Activated CD4-positive, alpha-beta memory T cell treated with anti-CD3 and anti-CD28 coated beads, Interleukin-2, amount 10 ng/mL, durations not matched to agents 7 days and 5 days (primary cell): Measurements from ENCODE around the gene DAG1. TPM values are rescaled to one million over a fixed set of nuclear protein-coding genes. Genes with fewer than 3 reads are reported as not detected.

ENCODE experiments used
- CTCF ChIA-PET: fragments of 350-600 bp; sonication (Branson Sonifier 250); formaldehyde crosslinking; loops from one replicate; lab custom pipeline; 2021; ENCODE audit warnings: antibody characterized with exemption, inconsistent platforms; lab: Charles Lee
- POLR2A ChIA-PET: fragments of 350-600 bp; sonication (Branson Sonifier 250); formaldehyde crosslinking; loops from one replicate; lab custom pipeline; 2021; ENCODE audit warnings: antibody characterized with exemption; lab: Charles Lee
- DNase-seq: peaks from one replicate; pipeline ENCODE4 v3.0.0-alpha.2; 2020
- H3K27ac Mint-ChIP-seq: one replicate; pipeline ENCODE4 v1.8.0; 2021; ENCODE audit warnings: mild to moderate bottlenecking, mixed read lengths
- H3K27me3 Mint-ChIP-seq: one replicate; pipeline ENCODE4 v1.8.0; 2021; ENCODE audit warnings: mixed read lengths
- H3K36me3 Mint-ChIP-seq: one replicate; pipeline ENCODE4 v1.8.0; 2021; ENCODE audit warnings: low read depth, mixed read lengths
- H3K4me1 Mint-ChIP-seq: one replicate; pipeline ENCODE4 v1.8.0; 2021; ENCODE audit warnings: mixed read lengths
- H3K4me3 Mint-ChIP-seq: one replicate; pipeline ENCODE4 v1.8.0; 2021; ENCODE audit warnings: mild to moderate bottlenecking, mixed read lengths
- H3K9me3 Mint-ChIP-seq: one replicate; pipeline ENCODE4 v1.8.0; 2021; ENCODE audit warnings: mixed read lengths
- total RNA-seq, 2 experiments: library from RNA; stranded (reverse); gene quantifications; one replicate each; pipeline ENCODE4 v1.2.3, GENCODE V29; 2021

The DAG1 gene
- total RNA-seq, 2 experiments from 2014 or later, result 13.8 to 16.5 TPM

DNA sequence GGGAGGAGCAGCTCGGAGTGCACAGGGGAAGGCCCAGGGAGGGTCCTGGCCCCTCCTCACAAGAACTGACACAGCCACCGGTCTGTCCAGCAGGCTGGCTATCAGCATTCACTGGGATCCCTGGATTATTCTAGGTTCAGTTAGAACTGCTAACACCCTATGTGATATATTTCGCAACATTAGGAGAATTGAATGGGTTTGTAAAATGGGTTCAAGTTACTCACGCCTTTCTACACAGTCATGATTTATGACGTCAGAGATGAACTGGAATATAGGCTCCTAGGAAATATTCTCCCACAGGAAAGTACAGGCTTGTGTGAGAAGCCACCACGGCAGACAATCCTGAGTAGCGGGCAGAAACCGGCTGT lies 83.2 kb downstream of the DAG1 start:
- peaks cover 57% of the 10 kb centered on the region for H3K27me3 Mint-ChIP-seq
- POLR2A ChIA-PET, result interaction anchor here (1.2 to 2.1 kb wide), 3 partner anchors 13 to 120 kb away, joined by 3 to 13 read pairs (median 4); partner anchors contain the start of gene DAG1
- no peaks in the 10 kb centered on the region for H3K9me3 Mint-ChIP-seq
- no peak for DNase-seq
- H3K36me3 Mint-ChIP-seq, result no peaks in the 10 kb centered on the region
- H3K4me1 Mint-ChIP-seq, result peaks cover 29% of the 10 kb centered on the region
- H3K27ac Mint-ChIP-seq, result no peak overlapping the region
- CTCF ChIA-PET, result interaction anchor here (0.8 to 1.6 kb wide), 2 partner anchors 13 to 118 kb away, joined by 3 to 13 read pairs; no protein-coding TSS in a partner anchor
- H3K4me3 Mint-ChIP-seq, result peak overlapping the region; percentile 75

DNA sequence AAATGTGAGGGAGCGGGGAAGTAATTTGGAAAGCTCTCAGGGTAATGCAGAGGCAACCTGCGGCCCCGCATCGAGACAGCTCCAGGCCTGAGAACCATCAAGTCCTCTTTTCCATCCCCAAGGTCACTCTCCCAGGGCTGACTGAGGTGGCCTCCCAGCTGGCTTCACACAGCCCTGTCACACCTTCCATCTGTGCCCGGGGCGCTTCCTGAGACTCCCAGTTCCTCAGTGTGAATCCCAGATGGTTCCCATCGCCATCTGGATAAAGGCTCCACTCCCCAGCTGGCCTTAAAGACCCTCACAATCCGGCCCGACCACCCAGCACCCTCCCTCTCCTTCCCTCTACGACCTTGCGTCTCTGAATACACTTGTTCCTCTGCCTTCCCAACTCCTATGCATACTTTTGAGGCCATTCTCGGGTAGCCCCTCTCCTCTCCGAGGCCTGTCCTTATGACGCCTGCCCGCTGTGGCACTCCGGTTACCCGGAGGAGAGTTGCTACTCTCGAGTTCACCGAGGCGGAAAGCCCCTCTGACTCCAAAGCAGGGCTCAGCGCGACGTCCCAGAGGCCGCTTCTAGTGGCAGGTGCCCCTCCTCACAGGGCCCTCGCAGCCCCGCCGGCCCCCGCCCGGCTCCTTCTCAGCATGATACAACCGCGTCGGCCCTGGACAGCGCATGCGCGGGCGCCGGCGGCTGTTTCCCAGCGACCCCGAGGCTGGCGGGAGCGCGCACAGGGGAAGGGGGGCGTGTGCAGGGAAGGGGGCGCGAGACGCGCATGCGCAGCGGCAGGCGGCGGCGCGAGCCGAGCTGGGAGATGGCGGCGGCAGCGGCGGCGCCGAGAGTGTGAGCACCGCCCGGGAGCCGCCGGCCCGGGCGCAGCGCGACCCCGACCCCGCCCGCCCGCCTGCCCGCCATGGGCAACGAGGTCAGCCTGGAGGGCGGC lies 83.9 kb downstream of the DAG1 start, which contains the start of gene BSN:
Gene BSN, plus strand, starts transcription at position 786 of the 941 bp plus-strand sequence. Its CDS starts 126 bp downstream, at position 912.
- Mint-ChIP-seq H3K36me3 (no peaks in the 10 kb centered on the region), H3K4me1 (peaks cover 29% of the 10 kb centered on the region), H3K4me3 (peak within 1 kb of the TSS; percentile 75), H3K27ac (no peak within 1 kb of the TSS), H3K9me3 (no peaks in the 10 kb centered on the region), H3K27me3 (peaks cover 56% of the 10 kb centered on the region)
- DNase-seq, result peak; percentile 83
- CTCF ChIA-PET, result interaction anchor here (0.8 to 2.6 kb wide), 3 partner anchors 14 to 117 kb away, joined by 3 to 14 read pairs (median 13); no protein-coding TSS in a partner anchor
- POLR2A ChIA-PET, result interaction anchor here (1.2 to 2.1 kb wide), 3 partner anchors 14 to 119 kb away, joined by 3 to 13 read pairs (median 4); partner anchors contain the start of gene DAG1

DNA sequence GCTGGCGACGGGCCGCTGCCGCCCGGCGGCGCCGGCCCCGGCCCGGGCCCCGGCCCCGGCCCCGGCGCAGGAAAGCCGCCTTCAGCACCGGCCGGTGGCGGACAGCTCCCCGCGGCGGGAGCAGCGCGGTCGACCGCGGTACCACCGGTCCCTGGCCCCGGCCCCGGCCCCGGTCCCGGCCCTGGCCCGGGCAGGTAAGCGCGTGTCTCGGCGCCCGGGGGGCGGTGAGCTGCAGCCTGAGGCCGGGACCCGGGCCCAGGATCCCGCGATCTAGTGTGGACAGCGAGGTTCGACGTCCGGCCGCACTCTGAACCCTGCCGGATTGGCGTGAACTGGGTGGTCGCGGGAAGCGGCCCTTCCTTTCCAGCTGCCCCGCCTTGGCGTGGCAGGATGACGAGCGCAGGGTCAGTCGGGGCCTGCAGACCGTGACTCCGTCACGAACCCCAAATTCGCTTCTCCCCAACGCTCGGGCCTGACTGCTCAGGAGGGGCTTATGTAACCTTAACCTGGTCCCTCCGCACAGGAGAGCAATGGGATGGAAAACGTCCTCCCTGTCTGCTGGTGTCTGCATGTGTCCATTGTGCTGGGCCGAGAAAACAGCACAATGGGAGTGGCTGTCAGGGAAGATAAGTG lies 84.7 kb downstream of the DAG1 start:
- no peak overlapping the region for H3K27ac Mint-ChIP-seq
- peaks cover 59% of the 10 kb centered on the region for H3K27me3 Mint-ChIP-seq
- CTCF ChIA-PET, result interaction anchor here (0.5 to 2.6 kb wide), 3 partner anchors 12 to 116 kb away, joined by 3 to 14 read pairs (median 13); no protein-coding TSS in a partner anchor
- DNase-seq, result peak; percentile 66
- H3K36me3 Mint-ChIP-seq, result no peaks in the 10 kb centered on the region
- H3K9me3 Mint-ChIP-seq, result no peaks in the 10 kb centered on the region
- peak overlapping the region; percentile 52 for H3K4me3 Mint-ChIP-seq
- POLR2A ChIA-PET, result interaction anchor here (1.5 to 2.1 kb wide), 2 partner anchors 15 to 118 kb away, joined by 4 to 13 read pairs; no protein-coding TSS in a partner anchor
- H3K4me1 Mint-ChIP-seq, result peaks cover 31% of the 10 kb centered on the region

DNA sequence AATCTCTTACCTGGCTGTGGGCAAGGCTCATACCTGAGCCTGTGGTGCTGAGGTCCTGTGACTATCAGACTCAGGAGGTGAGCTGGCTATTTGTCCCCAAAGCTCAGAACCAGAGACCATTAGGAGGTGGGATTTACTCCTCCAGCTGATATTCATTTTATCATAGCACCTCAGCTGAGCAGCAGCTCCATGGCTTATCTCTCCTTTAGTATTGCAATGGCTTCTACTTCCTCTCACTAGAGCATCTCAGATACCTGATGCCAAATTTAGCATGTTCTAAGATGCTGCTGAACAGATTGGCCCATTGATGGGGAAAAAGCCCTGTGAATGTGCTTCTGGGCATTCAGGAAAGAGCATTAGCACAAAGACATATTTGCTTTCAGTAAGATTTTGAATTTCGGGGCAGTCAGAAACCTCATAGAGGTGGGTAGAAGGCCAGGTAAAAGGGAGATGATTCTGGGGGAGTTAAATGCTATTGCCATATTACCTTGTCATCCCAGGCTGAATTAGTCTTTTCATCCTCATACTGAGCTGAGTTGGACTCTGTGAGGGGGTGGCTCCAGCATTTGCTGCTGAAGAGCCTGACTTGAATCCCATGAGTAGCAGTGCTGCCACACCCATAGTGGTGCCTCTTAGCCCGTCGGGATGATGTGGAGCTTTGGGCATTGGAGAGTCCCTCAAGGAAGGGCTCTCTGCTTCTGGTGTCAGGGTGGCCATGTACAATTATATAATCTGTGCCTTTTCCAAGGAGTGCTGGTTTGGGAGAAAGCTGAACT lies 86.6 kb downstream of the DAG1 start:
- Mint-ChIP-seq H3K9me3 (no peaks in the 10 kb centered on the region), H3K27ac (no peak overlapping the region), H3K36me3 (no peaks in the 10 kb centered on the region), H3K4me3 (no peak overlapping the region), H3K4me1 (peaks cover 27% of the 10 kb centered on the region), H3K27me3 (peaks cover 58% of the 10 kb centered on the region)
- POLR2A ChIA-PET, result interaction anchor here (0.6 to 1.0 kb wide), 3 partner anchors 9 to 106 kb away, joined by 3 read pairs; no protein-coding TSS in a partner anchor
- CTCF ChIA-PET, result interaction anchor here (1.4 to 2.6 kb wide), 4 partner anchors 17 to 115 kb away, joined by 5 to 14 read pairs (median 9); no protein-coding TSS in a partner anchor
- DNase-seq, result no peak

DNA sequence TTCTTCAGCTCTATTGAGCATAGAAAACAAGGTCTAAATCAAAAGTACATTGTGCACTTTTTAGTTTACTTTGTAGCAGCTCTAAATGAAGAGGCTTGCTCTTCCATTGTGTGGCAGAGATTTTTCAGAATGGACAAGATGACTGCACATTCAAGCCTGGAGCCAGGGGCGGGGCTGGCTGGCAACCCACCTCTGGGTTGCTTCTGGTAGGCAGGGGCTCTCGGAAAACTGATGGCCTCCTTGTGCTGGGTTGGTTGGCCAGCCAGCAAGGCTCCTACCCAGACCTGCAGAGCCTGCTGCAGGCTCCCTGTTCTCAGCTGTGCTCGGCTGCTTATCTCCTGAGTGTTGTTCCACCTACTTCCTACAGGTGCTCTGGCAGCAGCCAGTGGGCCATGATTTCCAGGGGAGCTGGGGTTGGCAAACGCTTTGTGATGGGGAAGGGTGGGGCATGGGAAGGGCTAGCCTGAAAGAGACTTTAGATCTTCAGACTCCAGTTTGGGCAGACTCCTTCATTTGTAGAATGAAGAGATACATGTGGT lies 93.0 kb downstream of the DAG1 start:
- POLR2A ChIA-PET, result no interaction called here
- no peaks in the 10 kb centered on the region for H3K36me3 Mint-ChIP-seq
- no peak overlapping the region for H3K4me3 Mint-ChIP-seq
- CTCF ChIA-PET, result interaction anchor here (4.9 kb wide), 1 partner anchor 23 kb away, joined by 25 read pairs; no protein-coding TSS in a partner anchor
- H3K27me3 Mint-ChIP-seq, result peaks cover 34% of the 10 kb centered on the region
- no peaks in the 10 kb centered on the region for H3K9me3 Mint-ChIP-seq
- no peak for DNase-seq
- H3K27ac Mint-ChIP-seq, result no peak overlapping the region
- peaks cover 2% of the 10 kb centered on the region for H3K4me1 Mint-ChIP-seq

DNA sequence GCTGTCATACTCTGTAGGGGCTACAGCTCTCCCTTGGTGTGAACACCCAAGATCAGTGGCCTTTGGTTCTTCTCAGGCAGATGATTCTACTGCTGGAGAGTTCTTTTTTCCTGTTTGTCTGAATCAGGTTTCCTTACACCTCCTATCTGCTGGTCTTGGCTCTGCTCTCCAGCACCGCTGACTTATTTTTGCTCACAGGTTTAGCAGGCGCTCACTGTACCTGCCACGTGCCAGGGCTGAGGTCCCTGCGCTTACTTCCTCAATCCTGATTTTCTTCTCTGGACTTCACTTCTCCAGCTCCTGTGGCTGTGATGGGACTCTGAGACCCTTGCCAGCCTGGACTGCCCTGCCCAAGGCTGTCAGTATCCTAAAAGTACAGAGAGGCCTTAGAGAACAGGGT lies 93.7 kb downstream of the DAG1 start:
- Mint-ChIP-seq H3K27me3 (peaks cover 31% of the 10 kb centered on the region), H3K9me3 (no peaks in the 10 kb centered on the region), H3K4me1 (peaks cover 2% of the 10 kb centered on the region), H3K4me3 (no peak overlapping the region), H3K27ac (no peak overlapping the region), H3K36me3 (no peaks in the 10 kb centered on the region)
- DNase-seq, result no peak
- POLR2A ChIA-PET, result no interaction called here
- CTCF ChIA-PET, result interaction anchor here (0.5 to 4.9 kb wide), 4 partner anchors 24 to 108 kb away, joined by 3 to 25 read pairs (median 4); no protein-coding TSS in a partner anchor

DNA sequence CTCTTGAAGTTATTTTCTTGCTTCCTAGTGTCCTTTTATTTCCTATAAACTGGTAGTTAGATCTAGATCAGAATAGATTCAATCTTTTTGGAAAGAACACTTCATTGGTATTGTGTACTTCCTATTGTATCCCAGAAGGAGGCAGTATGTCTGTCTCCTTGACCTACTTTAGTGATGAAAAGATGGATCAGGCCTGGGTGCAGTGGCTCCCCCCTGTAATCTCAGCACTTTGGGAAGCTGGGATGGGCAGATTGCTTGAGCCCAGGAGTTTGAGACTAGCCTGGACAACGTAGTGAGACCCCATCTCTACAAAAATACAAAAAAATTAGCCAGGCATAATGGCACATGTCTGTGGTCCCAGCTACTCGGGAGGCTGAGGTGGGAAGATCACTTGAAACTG lies 96.2 kb downstream of the DAG1 start:
- Mint-ChIP-seq H3K27ac (no peak overlapping the region), H3K9me3 (no peaks in the 10 kb centered on the region), H3K4me1 (no peaks in the 10 kb centered on the region), H3K36me3 (no peaks in the 10 kb centered on the region), H3K4me3 (no peak overlapping the region), H3K27me3 (peaks cover 17% of the 10 kb centered on the region)
- CTCF ChIA-PET, result interaction anchor here (0.7 to 4.7 kb wide), 6 partner anchors 11 to 151 kb away, joined by 3 to 26 read pairs (median 4); no protein-coding TSS in a partner anchor
- no peak for DNase-seq
- POLR2A ChIA-PET, result no interaction called here

DNA sequence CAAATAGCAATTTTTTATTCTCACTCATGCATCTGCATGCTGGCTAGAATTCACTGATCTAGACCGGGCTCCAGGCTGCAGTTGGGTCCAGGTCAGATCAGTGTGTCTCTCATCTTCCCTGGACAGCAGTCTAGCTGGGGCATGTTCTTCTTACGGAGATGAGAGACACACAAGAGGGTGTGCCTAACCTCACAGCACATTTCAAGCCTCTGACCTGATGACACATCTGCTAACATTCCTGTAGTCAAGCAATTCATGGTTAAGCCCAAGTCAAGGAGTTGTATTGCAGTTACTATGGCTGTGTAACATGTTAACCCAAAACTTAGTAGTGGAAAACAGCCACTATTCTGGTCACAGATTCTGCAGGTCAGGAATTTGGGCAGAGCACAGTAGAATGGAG lies 97.3 kb downstream of the DAG1 start:
- ChIA-PET POLR2A (no interaction called here), CTCF (interaction anchor here (0.6 to 4.7 kb wide), 5 partner anchors 15 to 782 kb away, joined by 3 to 26 read pairs (median 4); no protein-coding TSS in a partner anchor)
- H3K4me1 Mint-ChIP-seq, result no peaks in the 10 kb centered on the region
- no peak for DNase-seq
- H3K27me3 Mint-ChIP-seq, result peaks cover 15% of the 10 kb centered on the region
- H3K36me3 Mint-ChIP-seq, result no peaks in the 10 kb centered on the region
- H3K9me3 Mint-ChIP-seq, result no peaks in the 10 kb centered on the region
- no peak overlapping the region for H3K27ac Mint-ChIP-seq
- no peak overlapping the region for H3K4me3 Mint-ChIP-seq

DNA sequence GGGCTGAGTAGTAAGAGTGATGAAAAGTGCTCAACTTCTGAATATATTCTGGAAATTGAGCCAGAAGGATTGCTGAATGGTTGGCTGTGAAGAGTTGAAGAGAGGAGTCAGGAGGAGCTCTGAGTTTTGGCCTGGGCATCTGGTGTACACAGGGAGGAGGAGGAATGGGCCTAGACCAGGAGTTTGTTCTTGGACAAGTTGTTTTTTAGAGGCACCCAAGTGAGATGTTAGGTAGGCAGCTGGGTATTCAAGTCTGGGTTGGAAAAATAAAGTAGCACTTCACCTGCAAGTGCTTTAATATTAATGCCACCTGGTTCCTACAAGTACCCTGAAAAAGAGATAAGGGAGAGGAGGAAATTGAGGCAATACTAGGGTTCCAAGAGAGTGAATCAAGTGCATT lies 98.9 kb downstream of the DAG1 start:
- no peak overlapping the region for H3K27ac Mint-ChIP-seq
- no peak for DNase-seq
- H3K27me3 Mint-ChIP-seq, result peaks cover 13% of the 10 kb centered on the region
- H3K36me3 Mint-ChIP-seq, result no peaks in the 10 kb centered on the region
- H3K9me3 Mint-ChIP-seq, result no peaks in the 10 kb centered on the region
- CTCF ChIA-PET, result interaction anchor here (4.7 kb wide), 1 partner anchor 103 kb away, joined by 26 read pairs; no protein-coding TSS in a partner anchor
- POLR2A ChIA-PET, result no interaction called here
- H3K4me3 Mint-ChIP-seq, result no peak overlapping the region
- H3K4me1 Mint-ChIP-seq, result no peaks in the 10 kb centered on the region

DNA sequence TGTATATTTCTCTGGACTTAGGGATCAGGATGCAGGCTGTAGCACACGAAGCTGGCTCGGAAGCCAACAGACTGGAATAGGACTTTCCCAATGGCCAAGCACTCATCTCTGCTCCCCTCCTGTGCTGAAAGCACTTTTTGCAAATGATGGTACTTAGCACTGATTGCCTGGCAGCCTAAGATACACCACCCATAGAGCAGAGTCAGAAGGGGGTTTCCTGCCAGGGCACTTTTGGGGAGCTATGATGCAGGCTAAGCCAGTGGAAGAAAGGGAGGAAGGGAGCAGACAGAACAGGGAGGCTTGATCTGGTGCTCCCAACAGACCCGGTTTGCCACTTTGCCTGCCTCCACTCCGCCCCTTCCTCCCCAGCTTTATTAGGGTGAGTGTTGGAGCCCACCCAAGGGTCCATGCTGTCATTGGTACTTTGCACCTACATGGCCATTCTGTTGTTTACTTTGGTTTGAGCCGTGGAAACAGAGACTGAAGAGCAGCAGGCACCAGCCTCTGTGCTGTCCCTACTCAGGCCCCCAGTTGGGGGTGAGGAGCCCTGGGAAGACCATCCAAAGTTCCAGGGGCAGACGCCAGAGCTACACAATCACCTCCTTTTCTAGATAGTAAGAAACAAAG lies 100.1 kb downstream of the DAG1 start:
- POLR2A ChIA-PET, result no interaction called here
- H3K27me3 Mint-ChIP-seq, result peaks cover 13% of the 10 kb centered on the region

DNA sequence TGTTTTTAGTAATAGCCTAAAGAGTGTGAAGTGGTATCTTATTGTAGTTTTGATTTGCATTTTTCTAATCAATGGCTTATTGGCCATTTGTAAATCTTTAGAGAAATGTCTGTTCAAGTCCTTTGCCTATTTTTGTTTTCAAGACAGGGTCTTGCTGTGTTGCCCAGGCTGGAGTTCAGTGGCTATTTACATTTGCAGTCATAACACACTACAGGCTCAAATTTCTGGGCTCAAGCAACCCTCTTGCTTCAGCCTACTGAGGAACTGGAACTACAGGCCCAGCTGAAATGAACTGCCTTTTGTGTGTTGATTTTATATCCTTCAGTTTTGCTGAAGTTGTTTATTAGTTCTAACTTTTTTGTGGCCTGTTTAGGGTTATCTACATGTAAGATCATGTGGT lies 112.1 kb downstream of the DAG1 start:
- no peaks in the 10 kb centered on the region for H3K36me3 Mint-ChIP-seq
- H3K4me1 Mint-ChIP-seq, result no peaks in the 10 kb centered on the region
- no peak overlapping the region for H3K27ac Mint-ChIP-seq
- no peaks in the 10 kb centered on the region for H3K9me3 Mint-ChIP-seq
- ChIA-PET CTCF (interaction anchor here (0.8 kb wide), 2 partner anchors 15 to 90 kb away, joined by 4 read pairs; no protein-coding TSS in a partner anchor), POLR2A (no interaction called here)
- H3K4me3 Mint-ChIP-seq, result no peak overlapping the region
- DNase-seq, result no peak
- peaks cover 10% of the 10 kb centered on the region for H3K27me3 Mint-ChIP-seq

More for the DNA sequence above, 100.1 kb downstream of the DAG1 start:
- Mint-ChIP-seq H3K9me3 (no peaks in the 10 kb centered on the region), H3K36me3 (no peaks in the 10 kb centered on the region), H3K27ac (no peak overlapping the region), H3K4me3 (no peak overlapping the region), H3K4me1 (no peaks in the 10 kb centered on the region)
- CTCF ChIA-PET, result interaction anchor here (4.7 kb wide), 1 partner anchor 102 kb away, joined by 26 read pairs; no protein-coding TSS in a partner anchor
- DNase-seq, result no peak
